Left ventricle myocardium inferior (tissue), 1 donor: ENCODE measurements around the gene KATNB1. TPM values are rescaled to one million over a fixed set of nuclear protein-coding genes. Genes with fewer than 3 reads are reported as not detected.
"Not testable (repeated sequence)": the region's sequence is repeated elsewhere in the genome, so short reads cannot be mapped to it uniquely, and the experiment has no call there.

Experiments used
- DNase-seq: peaks from one replicate; pipeline ENCODE4 v3.0.0-alpha.2; 2020
- H3K27ac ChIP-seq: fragments of 200-600 bp; replicated peaks from 2 replicates; pipeline ENCODE4 v1.8.0; 2021
- H3K27me3 ChIP-seq: fragments of 200-600 bp; 2 replicates; pipeline ENCODE4 v1.8.0; 2021; ENCODE audit warnings: low read depth
- H3K36me3 ChIP-seq: fragments of 200-600 bp; 2 replicates; pipeline ENCODE4 v1.8.0; 2021
- H3K4me1 ChIP-seq: fragments of 200-600 bp; 2 replicates; pipeline ENCODE4 v1.8.0; 2021
- H3K4me3 ChIP-seq: fragments of 200-600 bp; 2 replicates; pipeline ENCODE4 v1.8.0; 2021; ENCODE audit warnings: mild to moderate bottlenecking, moderate library complexity
- H3K9me3 ChIP-seq: fragments of 200-600 bp; replicated peaks from 2 replicates; pipeline ENCODE4 v1.8.0; 2021
- intact Hi-C: fragments of 100-400 bp; cut with micrococcal nuclease; formaldehyde crosslinking; loops from one replicate; pipeline ENCODE4 v1.11.0; 2022
- total RNA-seq: library from RNA; stranded (reverse); fragmentation: NEBNext Ultra II Directional; extraction: Animal tissue kit (Norgen Biotek cat#: 25700); gene quantifications from one replicate; pipeline ENCODE4 v1.2.1, GENCODE V29; 2021
- TF ChIP-seq, protein P1 (sequence below): fragments of 200-600 bp; IDR thresholded peaks from 2 replicates; pipeline ENCODE4 v1.8.0; 2021; ENCODE audit warnings: antibody characterized with exemption, mild to moderate bottlenecking, borderline replicate concordance
- donor health status: DM: no; HTN: yes; CAD: no; lungs with severe emphysema.

Gene KATNB1
- total RNA-seq, 1 donor from 2014 or later: 11.2 TPM

DNA sequence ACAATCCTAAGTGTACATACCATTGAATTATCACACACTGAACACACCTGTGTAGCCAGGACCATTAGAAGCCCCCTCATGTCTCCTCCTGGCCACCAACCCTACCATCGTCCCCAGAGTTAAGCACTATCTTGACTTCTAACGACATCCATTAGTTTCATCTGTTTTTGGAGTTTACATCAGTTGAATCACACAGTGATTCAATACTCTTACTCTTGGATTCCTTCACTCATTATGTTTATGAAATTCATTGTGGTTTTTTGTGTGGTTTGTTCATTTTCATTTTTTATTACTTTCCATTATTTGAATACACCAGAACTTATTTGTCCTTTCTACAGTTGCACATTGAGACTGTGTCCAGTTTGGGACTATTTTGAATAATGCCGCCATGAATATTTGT, 27.4 kb upstream of the KATNB1 start:
- Histone ChIP-seq H3K27ac (no peak overlapping the region), H3K9me3 (no peaks in the 10 kb centered on the region), H3K27me3 (no peaks in the 10 kb centered on the region), H3K4me3 (no peak overlapping the region), H3K4me1 (no peaks in the 10 kb centered on the region), H3K36me3 (no peaks in the 10 kb centered on the region)
- TF ChIP-seq, protein P1, sequence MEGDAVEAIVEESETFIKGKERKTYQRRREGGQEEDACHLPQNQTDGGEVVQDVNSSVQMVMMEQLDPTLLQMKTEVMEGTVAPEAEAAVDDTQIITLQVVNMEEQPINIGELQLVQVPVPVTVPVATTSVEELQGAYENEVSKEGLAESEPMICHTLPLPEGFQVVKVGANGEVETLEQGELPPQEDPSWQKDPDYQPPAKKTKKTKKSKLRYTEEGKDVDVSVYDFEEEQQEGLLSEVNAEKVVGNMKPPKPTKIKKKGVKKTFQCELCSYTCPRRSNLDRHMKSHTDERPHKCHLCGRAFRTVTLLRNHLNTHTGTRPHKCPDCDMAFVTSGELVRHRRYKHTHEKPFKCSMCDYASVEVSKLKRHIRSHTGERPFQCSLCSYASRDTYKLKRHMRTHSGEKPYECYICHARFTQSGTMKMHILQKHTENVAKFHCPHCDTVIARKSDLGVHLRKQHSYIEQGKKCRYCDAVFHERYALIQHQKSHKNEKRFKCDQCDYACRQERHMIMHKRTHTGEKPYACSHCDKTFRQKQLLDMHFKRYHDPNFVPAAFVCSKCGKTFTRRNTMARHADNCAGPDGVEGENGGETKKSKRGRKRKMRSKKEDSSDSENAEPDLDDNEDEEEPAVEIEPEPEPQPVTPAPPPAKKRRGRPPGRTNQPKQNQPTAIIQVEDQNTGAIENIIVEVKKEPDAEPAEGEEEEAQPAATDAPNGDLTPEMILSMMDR: no peak
- DNase-seq: no peak
- intact Hi-C loops: no loop called here

- H3K36me3 ChIP-seq: no peaks in the 10 kb centered on the region
- H3K4me3 ChIP-seq: no peak overlapping the region
- DNase-seq: no peak
- H3K27ac ChIP-seq: no peak overlapping the region
- H3K9me3 ChIP-seq: no peaks in the 10 kb centered on the region
- intact Hi-C loops: loop anchor here (10.0 kb wide), 1 partner anchor 115 kb away; no protein-coding TSS in a partner anchor
- peaks cover under 1% of the 10 kb centered on the region for H3K27me3 ChIP-seq
- H3K4me1 ChIP-seq: no peaks in the 10 kb centered on the region
- TF ChIP-seq, protein P1: no peak
These were observed 25.9 kb upstream of the KATNB1 start for GRCh38 chr16:57709663-57710062.

- H3K4me3 ChIP-seq: no peak overlapping the region
- no peaks in the 10 kb centered on the region for H3K9me3 ChIP-seq
- H3K36me3 ChIP-seq: no peaks in the 10 kb centered on the region
- H3K27me3 ChIP-seq: peaks cover 5% of the 10 kb centered on the region
- TF ChIP-seq, protein P1: no peak
- intact Hi-C loops: loop anchor here (10.0 kb wide), 1 partner anchor 117 kb away; no protein-coding TSS in a partner anchor
- no peak overlapping the region for H3K27ac ChIP-seq
- no peak for DNase-seq
- no peaks in the 10 kb centered on the region for H3K4me1 ChIP-seq
These were observed 24.2 kb upstream of the KATNB1 start for GRCh38 chr16:57711346-57711745.

DNA sequence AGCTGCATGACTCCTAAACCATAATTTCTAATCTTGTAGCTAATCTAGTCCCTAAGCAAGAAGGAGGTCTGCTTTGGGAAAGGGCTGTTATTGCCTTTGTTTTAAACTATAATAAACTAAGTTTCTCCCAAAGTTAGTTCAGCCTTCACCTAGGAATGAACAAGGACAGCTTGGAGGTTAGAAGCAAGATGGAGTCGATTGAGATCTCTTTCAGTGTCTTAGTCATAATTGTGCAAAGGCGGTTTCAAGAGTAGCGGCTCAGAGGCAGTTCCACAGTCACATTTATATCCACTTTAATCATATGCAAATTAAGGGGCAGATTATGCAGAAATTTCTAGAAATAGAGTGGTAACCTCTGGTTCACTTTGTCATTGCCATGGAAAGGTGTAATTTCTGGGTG, 23.6 kb upstream of the KATNB1 start:
- Histone ChIP-seq H3K4me3 (no peak overlapping the region), H3K4me1 (no peaks in the 10 kb centered on the region), H3K36me3 (no peaks in the 10 kb centered on the region), H3K9me3 (no peaks in the 10 kb centered on the region), H3K27ac (no peak overlapping the region), H3K27me3 (peaks cover 8% of the 10 kb centered on the region)
- no peak for DNase-seq
- TF ChIP-seq, protein P1: no peak
- intact Hi-C loops: loop anchor here (10.0 kb wide), 1 partner anchor 117 kb away; no protein-coding TSS in a partner anchor

- H3K27me3 ChIP-seq, H3K9me3 ChIP-seq, DNase-seq, H3K4me3 ChIP-seq, H3K27ac ChIP-seq, H3K4me1 ChIP-seq, H3K36me3 ChIP-seq: not testable (repeated sequence)
- intact Hi-C loops: loop anchor here (10.0 kb wide), 1 partner anchor 118 kb away; no protein-coding TSS in a partner anchor
These were observed 23.0 kb upstream of the KATNB1 start for GRCh38 chr16:57712569-57712968.

DNA sequence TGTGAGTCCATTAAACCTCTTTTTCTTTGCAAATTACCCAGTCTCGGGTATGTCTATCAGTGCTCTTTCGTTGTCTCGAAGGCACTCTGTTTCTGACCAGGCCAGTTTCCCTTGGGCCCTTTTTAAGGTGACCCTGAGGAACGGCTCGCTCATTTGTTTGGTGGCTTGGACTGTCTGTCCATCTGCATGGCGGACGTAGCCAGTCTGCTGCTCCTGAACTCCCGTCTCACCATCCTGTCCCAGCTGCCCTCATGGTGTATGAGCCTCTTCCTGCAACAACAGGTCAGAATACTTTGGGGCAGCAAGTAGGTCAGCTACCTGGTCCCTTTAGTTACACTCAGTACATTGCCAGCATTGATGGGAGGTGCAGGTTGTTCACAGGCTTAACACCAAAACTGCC, 22.0 kb upstream of the KATNB1 start:
- Histone ChIP-seq H3K4me3 (no peak overlapping the region), H3K27me3 (peaks cover 8% of the 10 kb centered on the region), H3K27ac (no peak overlapping the region), H3K9me3 (no peaks in the 10 kb centered on the region), H3K36me3 (no peaks in the 10 kb centered on the region), H3K4me1 (no peaks in the 10 kb centered on the region)
- DNase-seq: no peak
- TF ChIP-seq, protein P1: no peak
- intact Hi-C loops: loop anchor here (10.0 kb wide), 1 partner anchor 119 kb away; no protein-coding TSS in a partner anchor
